NT2/D1 (cell line): ENCODE data around the gene METTL25B.

Experiments
- DNase-seq: peaks from one replicate; pipeline ENCODE4 v3.0.0-alpha.2; 2011; ENCODE audit warnings: low read depth, low spot score
- H3K27me3 ChIP-seq: 2 replicates; pipeline ENCODE4 v1.6.0; 2011; ENCODE audit warnings: mild to moderate bottlenecking; ENCODE audit not compliant: insufficient read length, insufficient read depth
- H3K36me3 ChIP-seq: 2 replicates; pipeline ENCODE4 v1.6.1; 2011; ENCODE audit warnings: mild to moderate bottlenecking, low read length, mixed read lengths; ENCODE audit not compliant: insufficient read depth, insufficient read length
- H3K4me1 ChIP-seq: 2 replicates; pipeline ENCODE4 v1.5.1; 2011; ENCODE audit not compliant: insufficient read depth, insufficient read length
- H3K4me3 ChIP-seq: 2 replicates; pipeline ENCODE4 v1.5.1; 2011; ENCODE audit warnings: low read depth; ENCODE audit not compliant: insufficient read length
- H3K9ac ChIP-seq: 2 replicates; pipeline ENCODE4 v1.6.0; 2011; ENCODE audit warnings: low read depth; ENCODE audit not compliant: insufficient read length
- H3K9me3 ChIP-seq: 2 replicates; pipeline ENCODE4 v1.5.1; 2011; ENCODE audit warnings: mild to moderate bottlenecking, low read length; ENCODE audit not compliant: insufficient read depth
- SUZ12 ChIP-seq: IDR thresholded peaks from 2 replicates; pipeline ENCODE4 v1.6.1; 2011; ENCODE audit not compliant: insufficient read length, insufficient read depth; ENCODE audit errors: extremely low read depth
- YY1 ChIP-seq: IDR thresholded peaks from 2 replicates; pipeline ENCODE4 v1.6.1; 2011; ENCODE audit not compliant: insufficient read length, insufficient read depth
- ZNF274 ChIP-seq: IDR thresholded peaks from 2 replicates; pipeline ENCODE4 v1.6.1; 2011; ENCODE audit warnings: mild to moderate bottlenecking, low read depth, low read length

The METTL25B gene

GRCh38 chr1:156689953-156690674, 38.2 kb upstream of the METTL25B start:
- H3K27me3 ChIP-seq, result no peaks in the 10 kb centered on the region
- H3K9ac ChIP-seq, result peak overlapping the region; percentile 71
- H3K4me3 ChIP-seq, result peak overlapping the region; percentile 28
- H3K9me3 ChIP-seq, result no peaks in the 10 kb centered on the region
- DNase-seq, result no peak
- peaks cover 38% of the 10 kb centered on the region for H3K4me1 ChIP-seq
- H3K36me3 ChIP-seq, result no peaks in the 10 kb centered on the region
- TF ChIP-seq YY1, result no peak
- TF ChIP-seq SUZ12, result no peak
- TF ChIP-seq ZNF274, result no peak

GRCh38 chr1:156690675-156691036, 37.6 kb upstream of the METTL25B start:
- Histone ChIP-seq H3K4me1 (peaks cover 38% of the 10 kb centered on the region), H3K36me3 (no peaks in the 10 kb centered on the region), H3K27me3 (no peaks in the 10 kb centered on the region), H3K4me3 (no peak overlapping the region), H3K9ac (peak overlapping the region; percentile 53), H3K9me3 (no peaks in the 10 kb centered on the region)
- TF ChIP-seq ZNF274 (no peak), SUZ12 (no peak), YY1 (no peak)
- no peak for DNase-seq

GRCh38 chr1:156691191-156691590, 37.1 kb upstream of the METTL25B start:
- no peak overlapping the region for H3K4me3 ChIP-seq
- DNase-seq, result no peak
- H3K27me3 ChIP-seq, result no peaks in the 10 kb centered on the region
- no peaks in the 10 kb centered on the region for H3K36me3 ChIP-seq
- TF ChIP-seq ZNF274 (no peak), YY1 (no peak), SUZ12 (no peak)
- H3K9ac ChIP-seq, result peak overlapping the region; percentile 53
- H3K9me3 ChIP-seq, result no peaks in the 10 kb centered on the region
- peaks cover 38% of the 10 kb centered on the region for H3K4me1 ChIP-seq

- no peaks in the 10 kb centered on the region for H3K9me3 ChIP-seq
- no peak for TF ChIP-seq SUZ12
- H3K4me3 ChIP-seq, result peak overlapping the region; percentile 9
- no peak for DNase-seq
- no peaks in the 10 kb centered on the region for H3K27me3 ChIP-seq
- H3K9ac ChIP-seq, result peak overlapping the region; percentile 53
- peaks cover 38% of the 10 kb centered on the region for H3K4me1 ChIP-seq
- H3K36me3 ChIP-seq, result no peaks in the 10 kb centered on the region
Observed at GRCh38 chr1:156691665-156692440, 36.4 kb upstream of the METTL25B start.

- TF ChIP-seq YY1, result no peak
- TF ChIP-seq ZNF274, result no peak
- TF ChIP-seq SUZ12, result no peak
- Histone ChIP-seq H3K9ac (peak overlapping the region; percentile 53), H3K9me3 (no peaks in the 10 kb centered on the region), H3K27me3 (no peaks in the 10 kb centered on the region), H3K36me3 (no peaks in the 10 kb centered on the region), H3K4me3 (peak overlapping the region; percentile 9), H3K4me1 (peaks cover 38% of the 10 kb centered on the region)
- no peak for DNase-seq
Observed at GRCh38 chr1:156692441-156692924, 35.8 kb upstream of the METTL25B start.

GRCh38 chr1:156692925-156693847, 35.1 kb upstream of the METTL25B start:
- peak; percentile 100 for DNase-seq
- peak overlapping the region; percentile 64 for H3K9ac ChIP-seq
- H3K36me3 ChIP-seq, result peaks cover 3% of the 10 kb centered on the region
- no peaks in the 10 kb centered on the region for H3K9me3 ChIP-seq
- H3K4me1 ChIP-seq, result peaks cover 38% of the 10 kb centered on the region
- no peaks in the 10 kb centered on the region for H3K27me3 ChIP-seq
- peak overlapping the region; percentile 21 for H3K4me3 ChIP-seq
- TF ChIP-seq ZNF274, result no peak
